GM21381 (cell line): ENCODE results near the gene ABHD2.

Source experiments
- ATAC-seq: cut with Tn5 transposase; IDR thresholded peaks from one replicate; pipeline ENCODE4 v1.9.1; 2021; ENCODE audit warnings: mild to moderate bottlenecking, moderate library complexity; ENCODE audit not compliant: unreplicated experiment

The ABHD2 gene

GRCh38 chr15:89161666-89162065, 73.4 kb downstream of the ABHD2 start:
- no peak for ATAC-seq

- no peak for ATAC-seq
Measured at GRCh38 chr15:89163271-89164055, 75.2 kb downstream of the ABHD2 start.

GRCh38 chr15:89164712-89165211, 76.5 kb downstream of the ABHD2 start:
- no peak for ATAC-seq

GRCh38 chr15:89165677-89166076, 77.4 kb downstream of the ABHD2 start:
- no peak for ATAC-seq

- peak; percentile 69 for ATAC-seq
Measured at GRCh38 chr15:89167267-89168176, 79.3 kb downstream of the ABHD2 start.

- no peak for ATAC-seq
Measured at GRCh38 chr15:89168316-89168833, 80.1 kb downstream of the ABHD2 start.

GRCh38 chr15:89170364-89170763, 82.1 kb downstream of the ABHD2 start:
- no peak for ATAC-seq

- no peak for ATAC-seq
Measured at GRCh38 chr15:89171136-89172072, 83.1 kb downstream of the ABHD2 start.

GRCh38 chr15:89172921-89173320, 84.7 kb downstream of the ABHD2 start:
- ATAC-seq, result no peak

GRCh38 chr15:89174476-89174875, 86.2 kb downstream of the ABHD2 start:
- ATAC-seq, result no peak

- no peak for ATAC-seq
Measured at GRCh38 chr15:89175617-89176191, 87.4 kb downstream of the ABHD2 start.

GRCh38 chr15:89177116-89177515, 88.9 kb downstream of the ABHD2 start:
- no peak for ATAC-seq

- no peak for ATAC-seq
Measured at GRCh38 chr15:89177633-89178306, 89.5 kb downstream of the ABHD2 start.

GRCh38 chr15:89178307-89178977, 90.2 kb downstream of the ABHD2 start:
- ATAC-seq, result no peak

GRCh38 chr15:89179966-89180875, 92.0 kb downstream of the ABHD2 start:
- no peak for ATAC-seq

GRCh38 chr15:89184357-89184756, 96.1 kb downstream of the ABHD2 start:
- no peak for ATAC-seq

- no peak for ATAC-seq
Measured at GRCh38 chr15:89184886-89185526, 96.8 kb downstream of the ABHD2 start.
